Large intestine (tissue), 3 donors: Measurements from ENCODE around the gene VPS35. TPM values are rescaled to one million over a fixed set of nuclear protein-coding genes. Genes with fewer than 3 reads are reported as not detected.
"Not testable (repeated sequence)": the region's sequence is repeated elsewhere in the genome, so short reads cannot be mapped to it uniquely, and the experiment has no call there.

Experiments
- DNase-seq, 2 donors: peaks; one replicate each; pipeline versions ENCODE4 v3.0.0 to v3.0.0-alpha.2; 2013
- H3K27ac ChIP-seq: one replicate; pipeline ENCODE4 v1.5.1; 2013; ENCODE audit warnings: low read length
- H3K27me3 ChIP-seq: 2 replicates; pipeline ENCODE4 v1.6.1; 2013; ENCODE audit warnings: low read length; ENCODE audit not compliant: control insufficient read depth, insufficient read depth
- H3K36me3 ChIP-seq: 2 replicates; pipeline ENCODE4 v1.6.1; 2013; ENCODE audit warnings: low read length; ENCODE audit not compliant: control insufficient read depth, insufficient read depth
- H3K4me1 ChIP-seq: one replicate; pipeline ENCODE4 v1.6.1; 2013; ENCODE audit warnings: low read length; ENCODE audit not compliant: control insufficient read depth, insufficient read depth
- H3K4me3 ChIP-seq: one replicate; pipeline ENCODE4 v1.5.1; 2013; ENCODE audit warnings: low read length
- H3K9me3 ChIP-seq: one replicate; pipeline ENCODE4 v1.6.1; 2013; ENCODE audit warnings: mild to moderate bottlenecking, low read depth, low read length, moderate library complexity; ENCODE audit not compliant: control insufficient read depth
- WGBS: methylation state at CpG from one replicate; pipeline ENCODE4 v1.1.5; 2013; ENCODE audit warnings: low lambda C conversion rate; ENCODE audit not compliant: insufficient coverage; 5-methylcytosine and 5-hydroxymethylcytosine counted together
- polyA plus RNA-seq: library from polyadenylated mRNA; unstranded; fragments of 120-200 nt; gene quantifications from one replicate; pipeline ENCODE4 v1.2.1, GENCODE V29; 2013

The VPS35 gene
- polyA plus RNA-seq, 1 donor = 158 TPM

DNA sequence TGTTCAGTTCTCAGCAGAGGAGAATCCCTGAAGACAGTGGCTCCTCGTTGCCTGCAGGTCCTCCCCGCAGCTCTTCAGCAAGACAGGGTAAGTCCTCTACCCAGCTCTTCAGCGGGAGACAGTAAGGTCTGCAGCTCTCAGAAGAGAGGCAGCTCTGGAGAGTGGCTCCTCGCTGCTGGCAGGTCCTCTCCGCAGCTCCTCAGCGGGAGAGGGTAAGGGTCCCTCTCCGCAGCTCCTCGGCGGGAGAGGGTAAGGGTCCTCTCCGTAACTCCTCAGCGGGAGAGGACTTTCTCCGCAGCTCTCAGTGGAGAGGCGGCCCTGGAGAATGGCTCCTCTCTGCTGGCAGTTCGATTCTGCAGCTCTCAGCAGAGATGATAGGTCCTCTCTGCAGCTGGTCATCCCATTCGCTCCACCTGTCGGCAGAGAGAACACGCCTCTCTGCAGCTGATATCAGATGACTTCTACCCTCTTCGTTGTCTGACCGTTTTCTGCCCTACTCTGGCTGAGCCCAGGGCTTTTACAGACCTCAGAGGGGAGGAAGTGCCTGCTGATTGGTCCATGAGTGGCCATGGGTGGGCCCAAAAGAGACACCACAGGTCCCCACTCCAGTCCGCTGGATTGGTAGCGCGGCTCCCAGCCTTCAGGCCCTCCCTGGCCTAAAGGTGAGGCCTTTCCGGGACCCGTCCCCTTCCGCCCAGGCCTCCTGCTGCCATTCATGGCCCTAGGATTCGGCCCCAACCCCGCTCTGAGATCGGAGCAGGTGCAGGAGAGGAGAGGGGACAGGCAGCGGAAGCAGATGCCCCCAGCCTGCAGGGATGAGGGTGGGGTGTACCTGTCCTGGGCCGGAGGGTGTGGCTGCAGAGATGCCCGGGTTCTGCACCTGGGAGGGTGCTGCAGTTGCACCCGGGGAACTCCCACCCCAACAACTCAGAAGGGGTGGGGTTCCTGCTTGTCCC lies 55.9 kb downstream of the VPS35 start:
- no peak overlapping the region for H3K27ac ChIP-seq
- no peaks in the 10 kb centered on the region for H3K4me1 ChIP-seq
- no peak overlapping the region for H3K4me3 ChIP-seq
- H3K27me3 ChIP-seq = no peaks in the 10 kb centered on the region
- DNase-seq = no peak
- no peaks in the 10 kb centered on the region for H3K9me3 ChIP-seq
- H3K36me3 ChIP-seq = no peaks in the 10 kb centered on the region
- no CpG with 5 or more reads among the region's 32 CpGs for WGBS

DNA sequence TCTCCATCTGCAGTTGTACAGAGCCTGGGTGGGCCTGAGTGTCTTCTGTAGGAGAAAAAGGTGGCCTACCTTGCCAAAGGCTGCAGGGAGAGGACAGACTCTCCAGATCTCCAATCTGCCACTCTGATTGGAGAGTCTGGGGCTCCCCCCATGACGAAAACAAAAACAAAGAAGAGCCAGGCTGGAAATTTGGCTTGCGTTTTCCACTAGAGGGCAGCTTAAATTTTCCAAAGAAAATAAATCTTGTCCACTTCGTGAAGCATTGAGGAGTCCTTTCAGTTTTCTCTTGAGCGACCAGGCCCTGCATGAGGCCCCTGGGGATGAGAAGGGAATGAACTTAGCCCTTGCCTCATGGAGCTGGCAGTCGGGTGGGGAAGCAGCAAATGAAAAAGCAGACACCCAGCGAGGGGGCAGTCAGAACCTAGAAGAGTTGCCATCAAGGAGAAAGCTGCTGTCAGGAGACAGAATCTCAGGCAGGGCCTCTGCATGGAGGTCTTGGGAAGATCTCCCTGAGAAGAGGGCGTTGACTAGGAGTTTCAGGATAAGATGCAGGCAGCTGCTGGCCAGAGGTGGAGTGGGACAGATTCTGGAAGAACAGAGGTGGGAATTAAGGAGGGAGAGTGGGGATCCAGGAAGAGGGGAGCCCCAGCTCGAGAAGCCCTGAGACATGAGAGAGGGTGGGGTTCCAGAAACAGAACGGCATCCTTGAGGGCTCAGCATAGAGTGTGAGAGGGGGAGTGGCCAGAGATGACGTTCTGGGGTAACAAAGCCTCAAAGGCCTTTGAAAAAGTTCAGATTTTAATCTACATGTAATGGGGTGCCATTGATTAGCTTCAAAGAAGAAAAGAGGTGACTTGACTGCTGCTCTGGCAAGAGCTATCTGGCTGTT lies 59.4 kb downstream of the VPS35 start:
- Histone ChIP-seq H3K27ac (no peak overlapping the region), H3K36me3 (no peaks in the 10 kb centered on the region), H3K9me3 (no peaks in the 10 kb centered on the region), H3K4me1 (no peaks in the 10 kb centered on the region), H3K27me3 (no peaks in the 10 kb centered on the region), H3K4me3 (no peak overlapping the region)
- 41% methylated on average over 3 of the region's 10 CpGs for WGBS
- peak; percentile 37 to 61 for DNase-seq

DNA sequence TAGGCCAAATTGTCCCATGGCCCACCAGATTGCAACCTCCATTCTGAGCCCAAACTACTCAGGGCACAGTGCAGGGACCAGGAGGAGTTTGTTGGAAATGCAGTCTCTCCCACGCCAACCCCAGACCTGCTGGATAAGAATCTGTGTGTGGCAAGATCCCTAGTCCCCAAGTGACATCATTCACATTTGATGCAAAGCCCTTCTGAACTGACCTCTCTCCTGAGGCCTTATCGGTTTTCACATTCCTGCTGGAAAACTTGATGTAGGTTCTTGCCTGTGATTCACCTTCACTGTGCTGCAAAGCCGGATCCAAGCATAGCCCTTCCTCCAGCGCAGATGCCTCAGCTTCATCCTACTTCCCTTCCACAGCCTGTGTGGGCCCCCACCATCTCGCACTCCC lies 61.2 kb downstream of the VPS35 start:
- Histone ChIP-seq H3K36me3 (no peaks in the 10 kb centered on the region), H3K9me3 (no peaks in the 10 kb centered on the region), H3K4me1 (no peaks in the 10 kb centered on the region), H3K4me3 (no peak overlapping the region), H3K27me3 (no peaks in the 10 kb centered on the region), H3K27ac (no peak overlapping the region)
- DNase-seq = no peak
- 100% methylated on average over 1 of the region's 5 CpGs for WGBS

DNA sequence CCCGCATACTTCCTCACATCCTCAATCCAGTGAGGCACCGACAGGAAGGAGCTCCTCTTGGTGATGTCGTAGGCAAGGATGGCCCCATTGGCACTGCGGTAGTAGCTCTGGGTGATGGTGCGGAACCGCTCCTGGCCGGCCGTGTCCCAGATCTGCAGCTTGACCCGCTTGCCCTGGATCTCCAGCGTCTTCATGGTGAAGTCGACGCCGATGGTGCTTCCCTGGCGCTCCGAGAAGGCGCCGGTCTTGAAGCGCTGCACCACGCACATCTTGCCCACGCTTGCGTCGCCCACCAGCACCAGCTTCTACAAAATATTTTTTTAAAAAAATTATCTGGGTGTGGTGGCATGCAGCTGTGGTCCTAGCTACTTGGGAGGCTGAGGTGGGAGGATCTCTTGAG lies 62.3 kb downstream of the VPS35 start:
- not testable (repeated sequence) for H3K4me3 ChIP-seq, H3K9me3 ChIP-seq, H3K36me3 ChIP-seq, H3K27me3 ChIP-seq, DNase-seq, H3K27ac ChIP-seq, H3K4me1 ChIP-seq
- WGBS = no CpG with 5 or more reads among the region's 22 CpGs

DNA sequence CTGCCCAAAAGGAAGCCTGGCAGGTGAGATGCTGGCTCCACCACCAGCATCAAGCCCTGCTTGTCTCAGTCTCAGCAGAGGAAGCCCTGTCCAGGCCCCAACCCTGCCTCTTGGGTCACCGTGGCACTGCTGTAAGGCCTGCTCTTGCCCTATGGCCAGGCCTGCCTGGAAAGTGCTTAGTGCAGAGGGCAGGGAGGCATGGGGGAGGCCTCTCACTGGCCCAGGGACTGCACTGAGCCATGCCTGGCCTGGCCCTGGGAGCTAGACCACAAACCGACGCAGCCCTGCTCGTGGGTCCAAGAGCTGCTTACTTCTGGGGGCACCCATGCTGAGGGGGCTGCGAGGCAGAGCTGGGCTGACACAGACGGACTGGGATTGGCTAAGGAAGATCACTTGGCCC lies 64.1 kb downstream of the VPS35 start:
- not testable (repeated sequence) for H3K4me1 ChIP-seq, H3K27ac ChIP-seq, DNase-seq, H3K4me3 ChIP-seq, H3K9me3 ChIP-seq, H3K27me3 ChIP-seq, H3K36me3 ChIP-seq
- no CpG with 5 or more reads among the region's 6 CpGs for WGBS

DNA sequence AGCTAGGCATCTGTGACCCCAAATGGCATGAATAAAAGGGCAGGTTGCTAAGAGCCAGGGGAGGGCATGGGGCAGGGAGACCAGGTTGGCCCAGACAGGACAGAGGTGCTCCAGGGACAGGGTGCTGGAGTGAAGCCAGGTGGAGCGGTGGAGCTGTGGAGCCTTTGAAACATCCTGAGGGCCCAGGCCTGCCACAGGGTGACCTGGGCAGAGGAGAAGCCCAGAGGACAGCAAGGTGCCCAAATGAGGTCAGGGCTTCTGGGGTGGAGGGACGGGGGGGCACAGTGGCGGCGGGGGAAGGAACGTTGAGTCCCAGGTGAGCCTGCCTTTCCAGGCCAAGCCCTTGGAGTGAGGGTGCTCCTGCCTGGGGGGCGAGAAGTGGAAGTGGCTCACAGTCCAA lies 65.3 kb downstream of the VPS35 start:
- WGBS = no CpG with 5 or more reads among the region's 6 CpGs
- H3K9me3 ChIP-seq, H3K27me3 ChIP-seq, H3K36me3 ChIP-seq, H3K27ac ChIP-seq, DNase-seq, H3K4me3 ChIP-seq, H3K4me1 ChIP-seq: not testable (repeated sequence)

DNA sequence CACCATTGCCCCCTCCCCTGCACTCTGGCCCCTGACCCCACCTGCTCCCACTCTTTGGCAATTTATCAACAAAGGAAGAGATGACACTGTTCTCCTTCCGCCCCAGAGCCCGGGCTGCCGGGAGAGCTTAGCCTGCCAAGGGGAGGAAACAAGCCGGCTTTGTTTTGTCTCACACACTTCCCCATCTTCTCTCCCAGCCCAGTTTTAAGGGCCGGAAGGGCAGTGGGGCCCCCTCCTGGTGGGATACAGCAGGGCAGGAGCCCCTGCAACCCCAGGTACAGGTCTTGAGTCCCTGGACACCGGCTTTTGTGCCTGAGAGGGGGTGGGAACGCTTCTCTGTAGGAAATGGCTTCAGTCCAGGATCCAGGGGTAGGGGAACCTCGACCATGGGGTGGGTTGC lies 65.7 kb downstream of the VPS35 start:
- not testable (repeated sequence) for H3K4me3 ChIP-seq, H3K9me3 ChIP-seq, H3K27me3 ChIP-seq, DNase-seq, H3K27ac ChIP-seq, H3K4me1 ChIP-seq, H3K36me3 ChIP-seq
- no CpG with 5 or more reads among the region's 8 CpGs for WGBS

DNA sequence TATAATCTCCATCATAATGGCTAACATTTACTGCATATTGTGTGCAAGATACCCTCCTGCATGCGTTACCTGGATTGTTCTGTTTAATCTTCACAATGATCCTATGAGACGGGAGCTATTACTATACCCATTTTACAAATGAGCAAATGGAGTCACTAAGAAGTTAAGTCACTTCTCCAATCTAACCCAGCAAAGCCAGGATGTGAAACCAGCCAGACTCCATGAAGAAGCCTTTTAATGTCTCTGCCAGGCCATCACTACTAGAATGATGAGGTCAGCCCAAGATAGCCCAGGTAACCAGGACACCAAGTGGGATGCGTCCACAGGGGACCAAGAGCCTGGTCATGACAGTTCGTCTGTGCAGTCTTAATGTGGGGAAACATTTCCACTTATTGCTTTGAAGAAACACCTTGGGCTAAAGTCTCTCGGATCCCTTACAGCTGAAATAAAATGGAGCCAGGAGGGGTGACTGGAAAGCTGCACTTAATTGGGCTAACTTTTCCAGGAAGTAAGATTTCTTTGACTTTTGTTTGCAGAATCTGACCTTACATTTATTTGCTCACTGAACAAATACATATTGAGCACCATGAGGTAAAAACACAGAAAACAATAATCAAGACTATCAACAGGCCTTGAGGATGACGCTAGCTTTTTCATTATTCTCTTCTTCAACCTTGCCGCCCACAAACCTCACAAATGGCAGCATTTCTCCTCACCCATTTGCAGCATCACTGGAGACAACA lies 66.9 kb downstream of the VPS35 start:
- Histone ChIP-seq H3K27ac (no peak overlapping the region), H3K4me3 (no peak overlapping the region), H3K9me3 (no peaks in the 10 kb centered on the region), H3K27me3 (no peaks in the 10 kb centered on the region), H3K36me3 (no peaks in the 10 kb centered on the region), H3K4me1 (no peaks in the 10 kb centered on the region)
- no peak for DNase-seq
- WGBS = 100% methylated on average over 2 of the region's 7 CpGs

DNA sequence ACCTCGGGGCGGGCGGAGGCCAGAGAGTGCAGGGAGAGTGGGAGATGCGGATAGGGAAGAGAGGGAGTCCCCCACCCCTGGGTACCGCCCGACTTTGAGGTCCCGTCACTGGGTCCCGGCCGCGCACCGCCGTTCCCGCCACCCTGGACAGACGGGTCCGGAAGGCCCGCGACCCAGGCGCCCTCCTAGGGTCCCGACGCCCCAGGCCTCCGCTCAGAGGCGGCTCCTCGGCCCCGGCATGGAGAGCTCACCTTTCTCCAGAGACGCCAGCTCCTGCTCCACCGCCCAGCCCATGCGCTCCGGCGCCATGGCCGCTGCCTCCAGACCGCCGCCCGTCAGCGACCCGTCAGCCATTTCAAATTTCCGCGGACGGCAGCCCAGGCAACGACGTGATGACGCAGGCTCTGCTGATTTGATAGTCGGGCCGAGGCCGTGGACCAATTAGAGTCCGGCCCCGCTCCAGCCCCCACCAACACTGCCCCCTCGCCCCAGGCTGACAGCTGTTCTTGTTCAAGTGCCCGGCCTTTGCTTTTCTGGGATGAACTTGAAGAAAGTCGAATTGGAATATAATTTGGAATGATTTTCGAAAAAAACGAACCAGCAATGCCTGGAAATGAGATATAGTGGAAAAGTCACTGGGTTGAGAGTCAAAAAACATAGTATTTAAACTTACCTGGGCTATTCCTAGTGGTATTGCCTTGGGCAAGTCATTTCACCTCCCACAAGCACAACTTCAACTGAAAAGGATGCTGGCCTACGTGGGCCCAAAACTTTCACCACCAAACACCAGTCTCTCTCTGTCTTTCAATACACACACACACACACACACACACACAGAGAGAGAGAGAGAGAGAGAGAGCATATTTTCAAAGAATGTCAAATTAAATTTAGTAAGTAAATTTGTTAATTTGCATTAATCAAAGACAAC lies 67.7 kb downstream of the VPS35 start, which contains the start of gene SHCBP1:
Gene SHCBP1, minus strand, starts transcription at position 374 of the 928 bp plus-strand sequence. Its CDS starts 20 bp downstream, at position 354.
- DNase-seq = peak; percentile 75 to 81
- no peak within 1 kb of the TSS for H3K27ac ChIP-seq
- H3K27me3 ChIP-seq = no peaks in the 10 kb centered on the region
- H3K36me3 ChIP-seq = no peaks in the 10 kb centered on the region
- 0% methylated on average over 1 of the region's 52 CpGs for WGBS
- H3K9me3 ChIP-seq = no peaks in the 10 kb centered on the region
- H3K4me1 ChIP-seq = no peaks in the 10 kb centered on the region
- peak within 1 kb of the TSS; percentile 41 for H3K4me3 ChIP-seq
